Hepatocyte (in vitro differentiated cells): ENCODE data around the gene MACROD2. TPM values are rescaled to one million over a fixed set of nuclear protein-coding genes. Genes with fewer than 3 reads are reported as not detected.

Source experiments
- DNase-seq: peaks from one replicate; pipeline ENCODE4 v3.0.0-alpha.2; 2016; ENCODE audit warnings: low spot score
- H2AFZ ChIP-seq: fragments of 200-600 bp; sonication (generic); 2 replicates; pipeline ENCODE4 v1.6.0; 2016; ENCODE audit warnings: antibody characterized with exemption, mild to moderate bottlenecking
- H3K27ac ChIP-seq: fragments of 200-600 bp; sonication (generic); 2 replicates; pipeline ENCODE4 v1.5.1; 2016; ENCODE audit warnings: mild to moderate bottlenecking
- H3K27me3 ChIP-seq: fragments of 200-600 bp; sonication (generic); 2 replicates; pipeline ENCODE4 v1.6.1; 2016
- H3K36me3 ChIP-seq: fragments of 200-600 bp; sonication (generic); replicated peaks from 2 replicates; pipeline ENCODE4 v1.5.1; 2016; ENCODE audit warnings: low read depth; ENCODE audit not compliant: insufficient read depth
- H3K4me1 ChIP-seq: fragments of 200-600 bp; sonication (generic); 2 replicates; pipeline ENCODE4 v1.5.1; 2016; ENCODE audit warnings: mild to moderate bottlenecking, moderate library complexity; ENCODE audit not compliant: insufficient read depth
- H3K4me2 ChIP-seq: fragments of 200-600 bp; sonication (generic); 2 replicates; pipeline ENCODE4 v1.6.0; 2016
- H3K4me3 ChIP-seq: fragments of 200-600 bp; sonication (generic); 2 replicates; pipeline ENCODE4 v1.5.1; 2016; ENCODE audit warnings: mild to moderate bottlenecking
- H3K79me2 ChIP-seq: fragments of 200-600 bp; sonication (generic); 2 replicates; pipeline ENCODE4 v1.6.0; 2017; ENCODE audit warnings: mild to moderate bottlenecking
- H3K9me2 ChIP-seq: fragments of 200-600 bp; sonication (generic); replicated peaks from 2 replicates; pipeline ENCODE4 v1.6.0; 2017; ENCODE audit warnings: mild to moderate bottlenecking; ENCODE audit not compliant: insufficient read depth
- H3K9me3 ChIP-seq: fragments of 200-600 bp; sonication (generic); 2 replicates; pipeline ENCODE4 v1.5.1; 2016; ENCODE audit warnings: low read depth, mild to moderate bottlenecking
- H4K20me1 ChIP-seq: fragments of 200-600 bp; sonication (generic); 2 replicates; pipeline ENCODE4 v1.6.0; 2016; ENCODE audit warnings: mild to moderate bottlenecking; ENCODE audit not compliant: insufficient read depth, poor library complexity, severe bottlenecking
- EZH2 ChIP-seq: fragments of 200-600 bp; sonication (generic); IDR thresholded peaks from 2 replicates; pipeline ENCODE4 v1.6.1; 2016; ENCODE audit warnings: antibody characterized with exemption, mild to moderate bottlenecking, borderline replicate concordance
- EZH2phosphoT487 ChIP-seq: fragments of 200-600 bp; sonication (generic); IDR thresholded peaks from one replicate; pipeline ENCODE4 v1.6.1; 2018; ENCODE audit warnings: antibody characterized with exemption, mild to moderate bottlenecking, low read depth, moderate library complexity; ENCODE audit not compliant: unreplicated experiment, severe bottlenecking
- WGBS: methylation state at CpG from one replicate; pipeline ENCODE4 v1.1.6; 2016; ENCODE audit warnings: low lambda C conversion rate; ENCODE audit errors: missing lambda C conversion rate; 5-methylcytosine and 5-hydroxymethylcytosine counted together
- polyA plus RNA-seq: library from polyadenylated mRNA; unstranded; fragments of >200 nt; fragmentation: Nextera tagmentation; extraction: Ambion mirVana; gene quantifications from 2 replicates; pipeline ENCODE4 v1.2.1, GENCODE V29; 2016
- total RNA-seq: library from RNA; depleted of rRNA; stranded (reverse); fragments of >200 nt; gene quantifications from 2 replicates; pipeline ENCODE4 v1.2.3, GENCODE V29; 2014
- TF ChIP-seq, protein P1 (sequence below): fragments of 200-600 bp; sonication (generic); IDR thresholded peaks from 2 replicates; pipeline ENCODE4 v1.5.1; 2016; ENCODE audit warnings: antibody characterized with exemption, mild to moderate bottlenecking; ENCODE audit not compliant: poor library complexity

MACROD2 gene
- total and polyA plus RNA-seq, 2 experiments from 2014 or later, result 2.4 to 3.1 TPM

- Histone ChIP-seq H2AFZ (no peak overlapping the region), H3K4me3 (no peak overlapping the region), H3K9me3 (no peaks in the 10 kb centered on the region), H3K27me3 (no peaks in the 10 kb centered on the region), H3K9me2 (no peaks in the 10 kb centered on the region), H4K20me1 (no peaks in the 10 kb centered on the region), H3K4me1 (peaks cover 25% of the 10 kb centered on the region), H3K4me2 (no peak overlapping the region), H3K79me2 (no peaks in the 10 kb centered on the region), H3K36me3 (no peaks in the 10 kb centered on the region), H3K27ac (no peak overlapping the region)
- 80% methylated on average over 4 of the region's 4 CpGs for WGBS
- TF ChIP-seq EZH2phosphoT487 (no peak), EZH2 (no peak)
- TF ChIP-seq, protein P1, sequence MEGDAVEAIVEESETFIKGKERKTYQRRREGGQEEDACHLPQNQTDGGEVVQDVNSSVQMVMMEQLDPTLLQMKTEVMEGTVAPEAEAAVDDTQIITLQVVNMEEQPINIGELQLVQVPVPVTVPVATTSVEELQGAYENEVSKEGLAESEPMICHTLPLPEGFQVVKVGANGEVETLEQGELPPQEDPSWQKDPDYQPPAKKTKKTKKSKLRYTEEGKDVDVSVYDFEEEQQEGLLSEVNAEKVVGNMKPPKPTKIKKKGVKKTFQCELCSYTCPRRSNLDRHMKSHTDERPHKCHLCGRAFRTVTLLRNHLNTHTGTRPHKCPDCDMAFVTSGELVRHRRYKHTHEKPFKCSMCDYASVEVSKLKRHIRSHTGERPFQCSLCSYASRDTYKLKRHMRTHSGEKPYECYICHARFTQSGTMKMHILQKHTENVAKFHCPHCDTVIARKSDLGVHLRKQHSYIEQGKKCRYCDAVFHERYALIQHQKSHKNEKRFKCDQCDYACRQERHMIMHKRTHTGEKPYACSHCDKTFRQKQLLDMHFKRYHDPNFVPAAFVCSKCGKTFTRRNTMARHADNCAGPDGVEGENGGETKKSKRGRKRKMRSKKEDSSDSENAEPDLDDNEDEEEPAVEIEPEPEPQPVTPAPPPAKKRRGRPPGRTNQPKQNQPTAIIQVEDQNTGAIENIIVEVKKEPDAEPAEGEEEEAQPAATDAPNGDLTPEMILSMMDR, result no peak
- no peak for DNase-seq
Measured at GRCh38 chr20:14701326-14701725, 706.0 kb downstream of the MACROD2 start.

DNA sequence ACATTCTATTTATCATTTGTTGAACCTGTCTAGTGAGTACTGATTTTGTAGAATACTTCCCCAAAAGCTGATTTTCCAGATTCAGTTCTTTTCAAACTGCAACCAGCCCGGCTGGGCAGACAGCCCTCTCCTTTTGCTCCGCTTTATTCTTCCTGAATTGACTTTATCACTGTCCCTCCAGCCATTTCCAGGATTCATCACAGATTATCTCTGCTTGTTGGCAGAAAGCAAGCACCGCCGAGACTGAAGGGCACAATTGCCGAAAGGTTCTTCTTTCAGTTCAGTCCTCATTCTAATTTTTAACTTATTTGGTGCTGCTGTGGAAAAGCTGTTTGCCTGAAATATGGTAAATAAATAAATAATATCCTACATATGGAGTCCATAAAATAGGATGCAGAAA is 711.2 kb downstream of the MACROD2 start:
- H3K4me3 ChIP-seq, result no peak overlapping the region
- no peaks in the 10 kb centered on the region for H3K27me3 ChIP-seq
- H3K36me3 ChIP-seq, result no peaks in the 10 kb centered on the region
- no peaks in the 10 kb centered on the region for H3K79me2 ChIP-seq
- peak overlapping the region; percentile 50 for H3K27ac ChIP-seq
- H3K4me1 ChIP-seq, result peaks cover 34% of the 10 kb centered on the region
- H4K20me1 ChIP-seq, result no peaks in the 10 kb centered on the region
- 63% methylated on average over 5 of the region's 5 CpGs for WGBS
- TF ChIP-seq EZH2phosphoT487, result no peak
- TF ChIP-seq, protein P1, result no peak
- no peak overlapping the region for H3K4me2 ChIP-seq
- no peaks in the 10 kb centered on the region for H3K9me2 ChIP-seq
- no peak overlapping the region for H2AFZ ChIP-seq
- no peak for DNase-seq
- H3K9me3 ChIP-seq, result no peaks in the 10 kb centered on the region

DNA sequence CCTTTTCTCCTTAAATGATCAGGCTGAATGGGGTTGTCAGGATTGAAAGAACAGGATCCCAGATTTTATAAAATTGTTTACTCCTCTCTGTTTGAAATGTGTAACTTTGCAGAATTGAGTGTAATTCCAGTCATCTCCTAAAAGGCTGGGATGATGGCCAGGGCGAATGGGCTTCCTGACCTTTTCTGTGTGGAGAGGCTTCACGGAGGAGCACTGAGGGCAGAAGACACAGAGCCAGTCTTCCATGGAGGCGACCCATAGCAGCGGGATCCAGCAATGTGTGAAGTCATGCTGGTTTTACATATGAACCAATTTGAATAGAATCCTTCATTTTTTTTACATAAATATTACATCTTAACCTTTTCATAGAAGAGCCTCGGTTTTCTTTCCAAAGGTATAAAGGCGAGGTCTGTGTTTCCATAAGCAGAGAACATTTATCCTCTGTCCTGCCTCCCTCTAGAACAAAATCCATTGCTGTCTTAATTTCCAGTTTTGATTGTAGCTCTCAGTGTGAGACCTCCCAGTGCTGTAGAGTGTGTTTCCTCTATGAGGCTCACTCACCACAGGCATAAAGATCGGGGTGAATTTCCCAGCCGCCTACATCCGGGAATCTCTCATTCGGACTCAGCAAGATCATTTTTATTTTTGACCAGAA is 711.8 kb downstream of the MACROD2 start:
- Histone ChIP-seq H3K79me2 (no peaks in the 10 kb centered on the region), H3K36me3 (no peaks in the 10 kb centered on the region), H4K20me1 (no peaks in the 10 kb centered on the region), H3K9me3 (no peaks in the 10 kb centered on the region), H3K27me3 (no peaks in the 10 kb centered on the region), H2AFZ (no peak overlapping the region), H3K4me3 (no peak overlapping the region), H3K9me2 (no peaks in the 10 kb centered on the region), H3K4me1 (peaks cover 40% of the 10 kb centered on the region), H3K4me2 (no peak overlapping the region), H3K27ac (peak overlapping the region; percentile 50)
- DNase-seq, result no peak
- WGBS, result 94% methylated on average over 10 of the region's 10 CpGs
- TF ChIP-seq EZH2 (no peak), EZH2phosphoT487 (no peak)
- TF ChIP-seq, protein P1, result no peak
